Mucosa of descending colon (tissue), 3 donors: ENCODE results near the gene ASCC3. TPM values are rescaled to one million over a fixed set of nuclear protein-coding genes. Genes with fewer than 3 reads are reported as not detected.

Experiments
- ATAC-seq: fragments of 200-7000 bp; cut with Tn5 transposase; one replicate; pipeline ENCODE4 v1.9.1; 2020; ENCODE audit warnings: mild to moderate bottlenecking, moderate library complexity
- DNase-seq, 3 donors: peaks; one replicate each; pipeline ENCODE4 v3.0.0-alpha.2; 2020
- H3K36me3 ChIP-seq: fragments of 200-600 bp; one replicate; pipeline ENCODE4 v1.8.0; 2021; ENCODE audit warnings: low read depth, mild to moderate bottlenecking
- H3K4me1 ChIP-seq: fragments of 200-600 bp; one replicate; pipeline ENCODE4 v1.8.0; 2021; ENCODE audit warnings: low read depth, mild to moderate bottlenecking
- H3K4me3 ChIP-seq: fragments of 200-600 bp; one replicate; pipeline ENCODE4 v1.8.0; 2021; ENCODE audit warnings: mild to moderate bottlenecking
- H3K9me3 ChIP-seq: fragments of 200-600 bp; one replicate; pipeline ENCODE4 v1.8.0; 2021; ENCODE audit warnings: mild to moderate bottlenecking
- CTCF ChIP-seq: fragments of 200-600 bp; IDR thresholded peaks from one replicate; pipeline ENCODE4 v1.8.0; 2022; ENCODE audit warnings: antibody characterized with exemption, mild to moderate bottlenecking
- intact Hi-C, 2 donors: fragments of 100-400 bp; cut with DNase I in 1 of 2; cut with micrococcal nuclease in 1 of 2; formaldehyde crosslinking; loops; one replicate each; pipeline versions ENCODE4 v1.11.0 to v1.11.1; 2022; cut with DNase I, micrococcal nuclease
- total RNA-seq, 3 donors: library from RNA; stranded (reverse); fragmentation: NEBNext Ultra II Directional in 2 of 3; extraction: Animal tissue kit (Norgen Biotek cat#: 25700) in 2 of 3; gene quantifications; one replicate each; pipeline versions ENCODE4 v1.2.1 to v1.2.4, GENCODE V29; 2021 to 2023
- donor health status: DM: no; HTN: no; CAD: no; lungs with moderate emphysema.
- donor health status: DM: no; HTN: no; CAD: no.
- donor health status: DM: no; HTN: yes; CAD: no.

ASCC3 gene
- total RNA-seq, 3 donors from 2014 or later = 24.6 to 28.5 (median 27.8) TPM

GRCh38 chr6:100614386-100614785 lies 266.7 kb downstream of the ASCC3 start:
- no peak for ATAC-seq
- no peak for DNase-seq
- Histone ChIP-seq H3K4me3 (no peak overlapping the region), H3K4me1 (no peaks in the 10 kb centered on the region), H3K36me3 (no peaks in the 10 kb centered on the region), H3K9me3 (no peaks in the 10 kb centered on the region)
- intact Hi-C loops = no loop called here
- TF ChIP-seq CTCF = no peak

- TF ChIP-seq CTCF = no peak
- intact Hi-C loops = no loop called here
- H3K4me3 ChIP-seq = no peak overlapping the region
- H3K4me1 ChIP-seq = no peaks in the 10 kb centered on the region
- no peak for ATAC-seq
- H3K9me3 ChIP-seq = no peaks in the 10 kb centered on the region
- no peaks in the 10 kb centered on the region for H3K36me3 ChIP-seq
- DNase-seq = no peak
Measured at GRCh38 chr6:100613656-100614055, 267.5 kb downstream of the ASCC3 start.

GRCh38 chr6:100612094-100612493 lies 269.0 kb downstream of the ASCC3 start:
- no peak for TF ChIP-seq CTCF
- Histone ChIP-seq H3K4me3 (no peak overlapping the region), H3K4me1 (no peaks in the 10 kb centered on the region), H3K36me3 (no peaks in the 10 kb centered on the region), H3K9me3 (no peaks in the 10 kb centered on the region)
- DNase-seq (no peak), ATAC-seq (no peak)
- intact Hi-C loops = no loop called here

GRCh38 chr6:100599088-100599770 lies 281.9 kb downstream of the ASCC3 start:
- intact Hi-C loops = no loop called here
- Histone ChIP-seq H3K4me3 (no peak overlapping the region), H3K36me3 (no peaks in the 10 kb centered on the region), H3K9me3 (no peaks in the 10 kb centered on the region), H3K4me1 (no peaks in the 10 kb centered on the region)
- no peak for DNase-seq
- no peak for TF ChIP-seq CTCF
- no peak for ATAC-seq

GRCh38 chr6:100595456-100595855 lies 285.7 kb downstream of the ASCC3 start:
- TF ChIP-seq CTCF = no peak
- Histone ChIP-seq H3K9me3 (no peaks in the 10 kb centered on the region), H3K36me3 (no peaks in the 10 kb centered on the region), H3K4me1 (no peaks in the 10 kb centered on the region), H3K4me3 (no peak overlapping the region)
- intact Hi-C loops = no loop called here
- DNase-seq (no peak), ATAC-seq (no peak)

- DNase-seq (no peak), ATAC-seq (no peak)
- H3K4me1 ChIP-seq = no peaks in the 10 kb centered on the region
- H3K36me3 ChIP-seq = no peaks in the 10 kb centered on the region
- intact Hi-C loops = no loop called here
- H3K4me3 ChIP-seq = no peak overlapping the region
- no peak for TF ChIP-seq CTCF
- H3K9me3 ChIP-seq = no peaks in the 10 kb centered on the region
Measured at GRCh38 chr6:100593522-100593921, 287.6 kb downstream of the ASCC3 start.
